ENCODE data around the gene CPHXL2.

GRCh38 chr16:75627851-75628250 lies 49.0 kb downstream of the CPHXL2 start:
- TF ChIP-seq GATA2 (IDR thresholded peaks at IDR 0.05; ENCODE audit: low read depth, low read length) = no peak
- TF ChIP-seq GATA3 (IDR thresholded peaks at IDR 0.05; ENCODE audit: low read depth, low read length) = no peak
